GM10266 (cell line): ENCODE results near the gene CALN1.

ENCODE experiments used
- DNase-seq: peaks from one replicate; pipeline ENCODE4 v3.0.0; 2012; ENCODE audit errors: extremely low spot score
- CTCF ChIP-seq: IDR thresholded peaks from 2 replicates; pipeline ENCODE4 v1.5.1; 2012; ENCODE audit warnings: mild to moderate bottlenecking, low read depth; ENCODE audit not compliant: control insufficient read depth, insufficient read depth; ENCODE audit errors: missing control alignments

Gene CALN1

DNA sequence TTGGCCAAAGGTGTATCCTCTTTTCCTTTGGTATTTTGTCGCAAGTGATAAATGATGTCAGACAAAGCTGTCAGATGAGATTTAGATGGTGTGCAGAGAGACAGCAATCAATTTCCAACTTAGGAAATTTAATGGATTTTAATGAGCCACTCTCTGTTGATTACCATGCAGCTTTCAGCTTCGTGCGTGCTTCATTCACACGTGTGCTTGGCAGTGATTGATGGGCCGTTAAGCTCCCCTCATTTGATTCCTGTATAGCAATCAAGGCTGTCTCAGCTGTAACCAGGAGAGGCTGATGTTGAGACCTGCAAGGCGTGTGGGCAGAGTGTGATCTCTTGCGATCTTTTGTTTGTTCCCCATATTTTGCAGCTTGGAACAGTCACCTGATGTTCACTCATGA is 439.6 kb downstream of the CALN1 start:
- TF ChIP-seq CTCF, result no peak

DNA sequence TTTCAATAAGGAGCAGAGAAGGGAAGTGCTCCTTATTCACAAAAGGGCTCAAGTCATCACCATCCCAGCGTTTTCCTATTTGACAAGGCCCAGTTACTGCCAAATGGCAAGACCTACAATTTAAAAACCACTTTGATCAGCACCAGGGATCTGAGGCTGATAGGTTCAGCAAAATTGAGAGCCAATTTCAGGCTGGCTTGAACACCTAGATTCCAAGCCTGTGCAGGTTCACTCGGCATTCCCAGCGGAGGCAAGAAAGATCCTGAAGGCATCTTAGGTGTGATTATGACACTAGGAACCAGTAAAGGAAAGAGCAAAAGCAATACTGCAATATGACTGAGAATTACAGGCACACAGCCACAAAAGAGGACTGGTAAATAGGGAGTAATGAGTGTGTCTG is 441.4 kb downstream of the CALN1 start:
- DNase-seq, result no peak

More for the DNA sequence above, 439.6 kb downstream of the CALN1 start:
- no peak for DNase-seq

GRCh38 chr7:71962636-71963035 is 449.5 kb downstream of the CALN1 start:
- no peak for DNase-seq
- TF ChIP-seq CTCF, result no peak

More for the DNA sequence above, 441.4 kb downstream of the CALN1 start:
- no peak for TF ChIP-seq CTCF

GRCh38 chr7:71961283-71961682 is 450.9 kb downstream of the CALN1 start:
- DNase-seq, result no peak
- TF ChIP-seq CTCF, result no peak

DNA sequence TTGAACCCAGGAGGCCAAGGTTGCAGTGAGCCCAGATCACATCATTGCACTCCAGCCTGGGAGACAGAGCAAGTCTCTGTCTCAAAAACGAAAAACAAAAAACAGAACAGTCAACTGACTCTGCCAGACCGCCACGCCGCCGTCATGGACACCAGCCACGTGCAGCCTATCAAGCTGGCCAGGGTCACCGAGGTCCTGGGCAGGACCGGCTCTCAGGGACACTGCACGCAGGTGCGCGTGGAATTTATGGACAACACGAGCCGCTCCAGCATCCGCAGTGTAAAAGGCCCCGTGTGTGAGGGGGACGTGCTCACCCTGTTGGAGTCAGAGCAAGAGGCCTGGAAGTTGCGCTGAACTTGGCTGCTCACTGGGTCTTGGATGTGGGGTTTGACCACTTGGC is 470.0 kb downstream of the CALN1 start:
- DNase-seq, result no peak
- no peak for TF ChIP-seq CTCF

- TF ChIP-seq CTCF, result no peak
- no peak for DNase-seq
These were observed 474.2 kb downstream of the CALN1 start for GRCh38 chr7:71937840-71938371.

GRCh38 chr7:71935674-71936073 is 476.5 kb downstream of the CALN1 start:
- TF ChIP-seq CTCF, result no peak
- no peak for DNase-seq
